Liver (tissue), 10 donors: ENCODE measurements around the gene KPNA6. TPM values are rescaled to one million over a fixed set of nuclear protein-coding genes. Genes with fewer than 3 reads are reported as not detected.

Experiments
- DNase-seq: peaks from one replicate; pipeline ENCODE4 v3.0.0-alpha.2; 2017; ENCODE audit warnings: low spot score
- H3K27ac ChIP-seq, 2 donors: one replicate each; pipeline ENCODE4 v1.7.0; 2013; ENCODE audit warnings: inconsistent platforms in 2 of 2, low read length in 2 of 2, control low read depth in 1 of 2, low read depth in 1 of 2, mild to moderate bottlenecking in 1 of 2
- H3K27me3 ChIP-seq, 4 donors: one replicate each; pipeline versions ENCODE4 v1.6.1 to v1.7.0; 2013; ENCODE audit warnings: low read length in 3 of 4, inconsistent platforms in 1 of 4, mild to moderate bottlenecking in 1 of 4, moderate library complexity in 1 of 4; ENCODE audit not compliant: control insufficient read depth in 4 of 4, insufficient read depth in 4 of 4
- H3K36me3 ChIP-seq, 4 donors: one replicate each; pipeline versions ENCODE4 v1.6.1 to v1.7.0; 2013; ENCODE audit warnings: low read length in 3 of 4, mild to moderate bottlenecking in 3 of 4, low read depth in 1 of 4, moderate library complexity in 1 of 4; ENCODE audit not compliant: control insufficient read depth in 4 of 4, insufficient read depth in 3 of 4
- H3K4me1 ChIP-seq, 4 donors: one replicate each; pipeline versions ENCODE4 v1.6.1 to v1.7.0; 2013; ENCODE audit warnings: low read length in 3 of 4, mild to moderate bottlenecking in 3 of 4, moderate library complexity in 1 of 4; ENCODE audit not compliant: control insufficient read depth in 4 of 4, insufficient read depth in 4 of 4
- H3K4me3 ChIP-seq, 3 donors: one replicate each; pipeline versions ENCODE4 v1.6.1 to v1.7.0; 2013; ENCODE audit warnings: low read length in 3 of 3, control low read depth in 1 of 3, low read depth in 1 of 3, mild to moderate bottlenecking in 1 of 3
- H3K9ac ChIP-seq, 2 donors: one replicate each; pipeline ENCODE4 v1.7.0; 2013; ENCODE audit warnings: low read length in 2 of 2, mild to moderate bottlenecking in 2 of 2, moderate library complexity in 2 of 2, control low read depth in 1 of 2, low read depth in 1 of 2
- H3K9me3 ChIP-seq, 4 donors: one replicate each; pipeline versions ENCODE4 v1.6.1 to v1.7.0; 2013; ENCODE audit warnings: low read length in 3 of 4; ENCODE audit not compliant: control insufficient read depth in 4 of 4
- ATF3 ChIP-seq: IDR thresholded peaks from 2 replicates; pipeline ENCODE4 v1.6.1; 2016; ENCODE audit warnings: antibody characterized with exemption
- FOXA2 ChIP-seq: IDR thresholded peaks from 2 replicates; pipeline ENCODE4 v1.6.1; 2016; ENCODE audit warnings: antibody characterized with exemption
- HNF4A ChIP-seq, 2 donors: conservative IDR thresholded peaks; 2 replicates each; pipeline ENCODE4 v1.6.1; 2016; ENCODE audit warnings: antibody characterized with exemption in 2 of 2, mild to moderate bottlenecking in 2 of 2
- HNF4G ChIP-seq: IDR thresholded peaks from 2 replicates; pipeline ENCODE4 v1.6.1; 2016; ENCODE audit warnings: antibody characterized with exemption
- NR2F2 ChIP-seq: IDR thresholded peaks from 2 replicates; pipeline ENCODE4 v1.6.1; 2016; ENCODE audit warnings: antibody characterized with exemption
- RAD21 ChIP-seq, 2 donors: IDR thresholded peaks; 2 replicates each; pipeline ENCODE4 v1.6.1; 2016; ENCODE audit warnings: antibody characterized with exemption in 2 of 2, mild to moderate bottlenecking in 2 of 2
- REST ChIP-seq: IDR thresholded peaks from 2 replicates; pipeline ENCODE4 v1.6.1; 2016; ENCODE audit warnings: antibody characterized with exemption, mild to moderate bottlenecking
- RXRA ChIP-seq, 2 donors: IDR thresholded peaks; 2 replicates each; pipeline ENCODE4 v1.6.1; 2017 to 2018; ENCODE audit warnings: antibody characterized with exemption in 2 of 2, mild to moderate bottlenecking in 1 of 2
- WGBS: extraction: QIAGEN DNeasy Blood & Tissue Kit; methylation state at CpG from one replicate; pipeline ENCODE4 v1.1.7; 2013; 5-methylcytosine and 5-hydroxymethylcytosine counted together
- polyA plus RNA-seq, 2 donors: library from polyadenylated mRNA; stranded (reverse) in 1 of 2; unstranded in 1 of 2; fragments of 200-250 nt in 1 of 2; fragments of >200 nt in 1 of 2; fragmentation: Nextera tagmentation in 1 of 2; extraction: Ambion mirVana in 1 of 2; gene quantifications; one replicate each; pipeline versions ENCODE4 v1.2.1 to v1.2.3, GENCODE V29; 2013 to 2015
- small RNA-seq: library from RNA; depleted of rRNA; stranded (forward); fragments of <200 nt; gene quantifications from one replicate; pipeline ENCODE3, GENCODE V24; 2014
- total RNA-seq, 2 donors: library from RNA; depleted of rRNA; stranded (reverse); fragments of >200 nt; gene quantifications; one replicate each; pipeline ENCODE4 v1.2.3, GENCODE V29; 2014
- donor health status: healthy.
- donor health status: healthy.
- donor health status: healthy.
- donor health status: healthy.
- donor health status: healthy.

Gene KPNA6
- total and polyA plus RNA-seq, 4 donors = 9.3 to 23.2 (median 16.7) TPM

- Histone ChIP-seq H3K9ac (peak overlapping the region in 1 of 2 donors; percentile 29), H3K9me3 (no peaks in the 10 kb centered on the region), H3K4me3 (no peak overlapping the region), H3K27ac (peak overlapping the region; percentile 56 to 77), H3K36me3 (peaks cover 4 to 30% (median 23%) of the 10 kb centered on the region in 4 donors), H3K27me3 (no peaks in the 10 kb centered on the region), H3K4me1 (peaks cover 13 to 26% (median 23%) of the 10 kb centered on the region in 4 donors)
- DNase-seq = no peak
- TF ChIP-seq RAD21 (IDR thresholded peaks at IDR 0.05) (peak in 1 of 2 donors; percentile 67), NR2F2 (no peak), REST (no peak)
- 83% methylated on average over 3 of the region's 3 CpGs for WGBS
Measured at GRCh38 chr1:32223683-32224082, 115.8 kb downstream of the KPNA6 start.

GRCh38 chr1:32224285-32224684 lies 116.4 kb downstream of the KPNA6 start:
- Histone ChIP-seq H3K4me3 (no peak overlapping the region), H3K4me1 (peaks cover 13 to 26% (median 23%) of the 10 kb centered on the region in 4 donors), H3K36me3 (peaks cover 4 to 34% (median 27%) of the 10 kb centered on the region in 4 donors), H3K27me3 (no peaks in the 10 kb centered on the region), H3K27ac (peak overlapping the region; percentile 56 to 77), H3K9me3 (no peaks in the 10 kb centered on the region), H3K9ac (no peak overlapping the region)
- WGBS = 42% methylated on average over 4 of the region's 4 CpGs
- TF ChIP-seq REST (no peak), HNF4G (no peak), RXRA (IDR thresholded peaks at IDR 0.05) (peak; percentile 77 to 81), FOXA2 (peak; percentile 52), HNF4A (conservative IDR thresholded peaks at IDR 0.05) (peak; percentile 27 to 44), ATF3 (no peak)
- no peak for DNase-seq

Small RNA genes within 50 kb of the gene (small RNA-seq; reads per million reads assigned to genes)
- gene MIR5585 = not detected
- gene RF00017 = not detected

Other genes starting within 250 kb of the KPNA6 start
- gene PTP4A2, start 169.7 kb upstream of the KPNA6 start, total RNA-seq = 10 to 100 TPM; 74.4 to 98.1 TPM
- gene PTP4A2, start 169.7 kb upstream of the KPNA6 start, polyA plus RNA-seq = 10 to 100 TPM; 47.7 to 69.3 TPM
- gene KHDRBS1, start 94.2 kb upstream of the KPNA6 start, total RNA-seq = 10 to 100 TPM; 21.7 to 37.6 TPM
- 10 to 100 TPM; 14.6 to 27.3 TPM for gene KHDRBS1, start 94.2 kb upstream of the KPNA6 start, polyA plus RNA-seq
- 1 to 10 TPM; 3.0 to 4.3 TPM for gene TMEM39B, start 35.1 kb upstream of the KPNA6 start, total RNA-seq
- 1 to 10 TPM; 7.6 to 8.1 TPM for gene TMEM39B, start 35.1 kb upstream of the KPNA6 start, polyA plus RNA-seq
- 10 to 100 TPM; 31.7 to 46.7 TPM for gene TXLNA, start 71.6 kb downstream of the KPNA6 start, total RNA-seq
- 10 to 100 TPM; 17.9 to 26.1 TPM for gene TXLNA, start 71.6 kb downstream of the KPNA6 start, polyA plus RNA-seq
- gene CCDC28B, start 92.5 kb downstream of the KPNA6 start, total RNA-seq = 10 to 100 TPM in 1 of 2 donors, under 1 TPM in 1; 0.75 to 20.6 TPM
- gene CCDC28B, start 92.5 kb downstream of the KPNA6 start, polyA plus RNA-seq = 1 to 10 TPM in 1 of 2 donors, under 1 TPM in 1; 0.91 to 1.2 TPM
- 1 to 10 TPM in 1 of 2 donors, under 1 TPM in 1; 0.42 to 2.3 TPM for gene IQCC, start 97.6 kb downstream of the KPNA6 start, total RNA-seq
- under 1 TPM; 0.48 to 0.74 TPM for gene IQCC, start 97.6 kb downstream of the KPNA6 start, polyA plus RNA-seq
- gene DCDC2B, start 101.0 kb downstream of the KPNA6 start, total RNA-seq = not detected
- under 1 TPM in 1 of 2 donors, not detected in 1; 0.08 TPM for gene DCDC2B, start 101.0 kb downstream of the KPNA6 start, polyA plus RNA-seq
- 1 to 10 TPM; 5.9 to 6.8 TPM for gene TMEM234, start 114.3 kb downstream of the KPNA6 start, total RNA-seq
- 1 to 10 TPM; 5.4 to 6.3 TPM for gene TMEM234, start 114.3 kb downstream of the KPNA6 start, polyA plus RNA-seq
- gene EIF3I, start 114.4 kb downstream of the KPNA6 start, total RNA-seq = 100 to 1,000 TPM in 1 of 2 donors, 10 to 100 TPM in 1; 93.0 to 114 TPM
- gene EIF3I, start 114.4 kb downstream of the KPNA6 start, polyA plus RNA-seq = 100 to 1,000 TPM in 1 of 2 donors, 10 to 100 TPM in 1; 75.0 to 106 TPM
- 1 to 10 TPM in 1 of 2 donors, under 1 TPM in 1; 0.47 to 2.8 TPM for gene FAM167B, start 139.2 kb downstream of the KPNA6 start, total RNA-seq
- 1 to 10 TPM; 4.8 to 9.2 TPM for gene FAM167B, start 139.2 kb downstream of the KPNA6 start, polyA plus RNA-seq
- gene LCK, start 143.2 kb downstream of the KPNA6 start, total RNA-seq = 1 to 10 TPM in 1 of 2 donors, under 1 TPM in 1; 0.93 to 3.8 TPM
- gene LCK, start 143.2 kb downstream of the KPNA6 start, polyA plus RNA-seq = 1 to 10 TPM; 1.2 to 1.3 TPM
- 10 to 100 TPM; 57.3 to 58.1 TPM for gene HDAC1, start 184.0 kb downstream of the KPNA6 start, total RNA-seq
- gene HDAC1, start 184.0 kb downstream of the KPNA6 start, polyA plus RNA-seq = 10 to 100 TPM; 32.1 to 33.1 TPM
- 10 to 100 TPM; 13.0 to 20.3 TPM for gene MARCKSL1, start 228.2 kb downstream of the KPNA6 start, total RNA-seq
- gene MARCKSL1, start 228.2 kb downstream of the KPNA6 start, polyA plus RNA-seq = 10 to 100 TPM; 16.6 to 29.5 TPM